Activated CD8-positive, alpha-beta T cell treated with anti-CD3 and anti-CD28 coated beads, Interleukin-2, amount 10 ng/mL, durations not matched to agents 7 days and 5 days (primary cell): ENCODE data around the gene MTURN. TPM values are rescaled to one million over a fixed set of nuclear protein-coding genes. Genes with fewer than 3 reads are reported as not detected.

Source experiments
- ATAC-seq: fragments of 150-1000 bp; cut with Tn5 transposase; one replicate; pipeline ENCODE4 v1.10.0; 2021; ENCODE audit warnings: moderate library complexity
- CTCF ChIA-PET: fragments of 350-600 bp; sonication (Branson Sonifier 250); formaldehyde crosslinking; loops from one replicate; lab custom pipeline; 2021; ENCODE audit warnings: antibody characterized with exemption; lab: Charles Lee
- POLR2A ChIA-PET: fragments of 350-600 bp; sonication (Branson Sonifier 250); formaldehyde crosslinking; loops from one replicate; lab custom pipeline; 2021; ENCODE audit warnings: antibody characterized with exemption; lab: Charles Lee
- DNase-seq: peaks from one replicate; pipeline ENCODE4 v3.0.0-alpha.2; 2020
- H3K27ac Mint-ChIP-seq: one replicate; pipeline ENCODE4 v1.8.0; 2021; ENCODE audit warnings: mild to moderate bottlenecking, mixed read lengths
- H3K27me3 Mint-ChIP-seq: one replicate; pipeline ENCODE4 v1.8.0; 2021; ENCODE audit warnings: low read depth, mixed read lengths
- H3K36me3 Mint-ChIP-seq: one replicate; pipeline ENCODE4 v1.8.0; 2021; ENCODE audit warnings: low read depth, mixed read lengths
- H3K4me1 Mint-ChIP-seq: one replicate; pipeline ENCODE4 v1.8.0; 2021; ENCODE audit warnings: low read depth, mixed read lengths
- H3K4me3 Mint-ChIP-seq: one replicate; pipeline ENCODE4 v1.8.0; 2021; ENCODE audit warnings: mild to moderate bottlenecking, mixed read lengths
- H3K9me3 Mint-ChIP-seq: one replicate; pipeline ENCODE4 v1.8.0; 2022; ENCODE audit warnings: mixed read lengths; ENCODE audit not compliant: insufficient read depth
- total RNA-seq, 2 experiments: library from RNA; stranded (reverse); gene quantifications; one replicate each; pipeline ENCODE4 v1.2.3, GENCODE V29; 2021

Gene MTURN
- total RNA-seq, 2 experiments from 2014 or later: 1.1 to 1.3 TPM

DNA sequence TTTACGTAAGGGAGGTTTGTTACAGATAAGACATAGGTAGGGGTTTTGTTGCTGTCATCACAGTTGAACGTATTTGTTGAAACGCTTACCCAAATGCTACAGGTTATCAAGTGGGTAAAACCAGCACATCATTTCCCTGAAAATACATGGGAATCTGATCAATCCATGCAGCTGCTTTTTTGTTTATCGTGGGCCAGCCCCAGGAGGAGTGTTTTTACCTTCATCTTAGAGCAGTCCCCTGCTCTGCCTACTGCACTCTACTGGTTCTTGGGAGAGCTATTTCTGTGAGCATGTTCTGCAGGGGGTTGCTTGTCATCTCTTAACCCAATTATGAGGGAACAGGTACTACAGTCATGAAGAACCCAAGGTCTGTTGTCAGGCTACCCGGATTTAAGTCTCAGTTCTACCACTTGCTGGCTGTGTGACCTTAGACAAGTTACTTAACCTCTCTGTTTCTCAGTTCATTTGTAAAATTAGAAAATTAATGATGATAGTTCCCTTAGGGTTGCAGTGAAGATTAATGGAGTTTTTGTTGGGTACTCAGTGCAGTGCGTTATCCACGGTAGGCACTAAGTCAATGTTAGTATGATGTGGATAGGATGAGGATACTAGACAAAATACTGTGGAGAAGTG, 15.0 kb downstream of the MTURN start:
- no peak overlapping the region for H3K4me3 Mint-ChIP-seq

DNA sequence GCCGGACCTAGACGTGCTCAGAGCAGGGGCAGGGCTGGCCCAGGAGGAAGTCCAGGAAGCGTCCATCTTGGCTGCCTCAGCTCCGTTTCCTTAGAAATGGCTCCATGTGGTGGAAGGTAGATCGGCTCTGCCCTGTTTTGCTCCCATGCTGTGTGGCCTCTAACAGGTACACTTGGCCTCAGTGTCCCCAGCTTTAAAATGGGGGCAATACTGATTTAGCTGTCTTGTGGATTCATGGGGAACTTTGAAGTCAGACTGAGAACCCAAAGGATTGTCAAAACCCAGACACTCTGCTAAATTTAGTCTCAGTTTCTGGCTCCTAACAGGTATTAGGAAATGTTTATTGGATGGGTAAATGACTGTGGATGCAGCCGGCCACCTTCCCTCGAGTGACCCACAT, 15.9 kb downstream of the MTURN start:
- POLR2A ChIA-PET: interaction anchor here (0.6 kb wide), 1 partner anchor 812 kb away, joined by 4 read pairs; no protein-coding TSS in a partner anchor
- peaks cover 5% of the 10 kb centered on the region for H3K4me1 Mint-ChIP-seq
- H3K9me3 Mint-ChIP-seq: no peaks in the 10 kb centered on the region
- H3K27me3 Mint-ChIP-seq: no peaks in the 10 kb centered on the region
- ATAC-seq (no peak), DNase-seq (no peak)
- H3K27ac Mint-ChIP-seq: no peak overlapping the region
- no peak overlapping the region for H3K4me3 Mint-ChIP-seq
- CTCF ChIA-PET: no interaction called here
- no peaks in the 10 kb centered on the region for H3K36me3 Mint-ChIP-seq

More for the DNA sequence above, 15.0 kb downstream of the MTURN start:
- Mint-ChIP-seq H3K36me3 (no peaks in the 10 kb centered on the region), H3K9me3 (no peaks in the 10 kb centered on the region), H3K27me3 (no peaks in the 10 kb centered on the region), H3K27ac (peak overlapping the region; percentile 71), H3K4me1 (no peaks in the 10 kb centered on the region)
- DNase-seq (no peak), ATAC-seq (no peak)
- POLR2A ChIA-PET: no interaction called here
- CTCF ChIA-PET: interaction anchor here (1.1 kb wide), 1 partner anchor 12 kb away, joined by 4 read pairs; no protein-coding TSS in a partner anchor

DNA sequence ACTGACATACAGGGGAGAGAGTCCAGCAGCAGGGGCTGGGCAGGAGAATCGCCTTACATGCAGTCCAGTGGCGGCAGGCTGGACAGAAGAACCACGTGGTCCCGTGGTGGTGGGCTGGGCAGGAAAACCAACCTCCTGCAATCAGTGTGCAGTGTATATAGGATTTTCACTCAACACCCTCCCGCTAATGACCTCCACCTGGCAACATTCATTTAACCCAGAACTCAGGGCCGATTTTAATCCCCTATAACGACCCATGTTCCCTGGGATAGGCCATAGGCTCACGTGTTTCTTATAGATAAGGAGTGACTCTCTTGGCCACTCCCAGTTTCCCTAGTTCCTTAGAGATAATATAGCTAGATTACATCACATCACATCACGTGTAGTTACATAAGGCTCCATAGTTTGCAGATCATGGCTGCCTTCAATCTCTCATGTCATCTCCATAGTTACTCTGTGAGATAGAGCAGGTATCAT, 19.4 kb downstream of the MTURN start:
- Mint-ChIP-seq H3K27me3 (no peaks in the 10 kb centered on the region), H3K27ac (no peak overlapping the region), H3K9me3 (no peaks in the 10 kb centered on the region), H3K4me3 (no peak overlapping the region), H3K4me1 (peaks cover 31% of the 10 kb centered on the region), H3K36me3 (no peaks in the 10 kb centered on the region)
- POLR2A ChIA-PET: no interaction called here
- ATAC-seq (no peak), DNase-seq (no peak)
- CTCF ChIA-PET: interaction anchor here (0.6 to 1.6 kb wide), 2 partner anchors 10 to 122 kb away, joined by 3 to 5 read pairs; no protein-coding TSS in a partner anchor

DNA sequence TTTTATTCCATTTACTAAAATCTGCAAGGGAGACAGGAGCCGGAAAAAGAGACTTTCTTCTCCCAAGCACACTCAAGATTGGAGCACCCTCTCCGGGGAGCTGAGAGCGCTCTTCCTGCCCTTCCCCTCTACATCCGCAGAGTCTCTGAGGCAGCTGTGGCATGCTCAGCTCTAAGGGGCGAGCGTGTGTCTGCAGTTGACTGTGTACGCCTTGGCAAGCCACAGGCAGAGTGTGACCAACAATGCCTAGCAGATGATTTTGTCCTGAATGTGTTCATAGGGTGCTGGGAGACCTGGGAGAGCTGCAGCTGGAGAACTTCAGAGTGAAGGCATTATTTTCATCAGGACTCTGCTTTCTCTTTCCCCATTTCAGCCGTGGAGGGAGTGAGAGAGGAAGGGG, 20.7 kb downstream of the MTURN start:
- Mint-ChIP-seq H3K9me3 (no peaks in the 10 kb centered on the region), H3K4me3 (no peak overlapping the region), H3K36me3 (no peaks in the 10 kb centered on the region), H3K27ac (no peak overlapping the region), H3K27me3 (no peaks in the 10 kb centered on the region), H3K4me1 (peaks cover 44% of the 10 kb centered on the region)
- no peak for ATAC-seq
- POLR2A ChIA-PET: no interaction called here
- CTCF ChIA-PET: interaction anchor here (1.1 to 1.6 kb wide), 3 partner anchors 9 to 28 kb away, joined by 3 to 5 read pairs (median 4); no protein-coding TSS in a partner anchor
- DNase-seq: no peak

DNA sequence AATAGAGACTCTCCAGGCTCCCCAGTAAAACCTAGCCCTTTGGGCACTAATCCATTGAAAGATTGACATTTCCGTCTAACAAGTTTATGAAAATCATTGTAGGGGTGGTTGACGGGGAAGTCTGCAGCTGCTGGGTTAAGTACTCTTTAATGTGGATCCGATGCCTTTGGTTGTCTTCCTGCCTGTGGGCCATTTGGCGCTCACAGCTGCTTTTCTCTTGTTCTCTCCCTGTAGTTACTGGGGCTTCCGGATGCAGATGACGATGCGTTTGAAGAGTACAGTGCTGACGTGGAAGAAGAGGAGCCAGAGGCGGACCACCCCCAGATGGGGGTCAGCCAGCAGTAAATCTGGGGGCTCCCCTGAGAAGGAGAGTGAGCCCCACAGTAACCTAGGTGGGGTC, 22.4 kb downstream of the MTURN start:
- Mint-ChIP-seq H3K9me3 (no peaks in the 10 kb centered on the region), H3K27me3 (no peaks in the 10 kb centered on the region), H3K4me3 (peak overlapping the region; percentile 9), H3K4me1 (peaks cover 54% of the 10 kb centered on the region), H3K27ac (peak overlapping the region; percentile 79), H3K36me3 (no peaks in the 10 kb centered on the region)
- POLR2A ChIA-PET: interaction anchor here (0.5 kb wide), 1 partner anchor 369 kb away, joined by 4 read pairs; no protein-coding TSS in a partner anchor
- DNase-seq (peak; percentile 70), ATAC-seq (peak; percentile 73)
- CTCF ChIA-PET: interaction anchor here (0.8 to 1.0 kb wide), 3 partner anchors 83 to 407 kb away, joined by 3 read pairs; no protein-coding TSS in a partner anchor

DNA sequence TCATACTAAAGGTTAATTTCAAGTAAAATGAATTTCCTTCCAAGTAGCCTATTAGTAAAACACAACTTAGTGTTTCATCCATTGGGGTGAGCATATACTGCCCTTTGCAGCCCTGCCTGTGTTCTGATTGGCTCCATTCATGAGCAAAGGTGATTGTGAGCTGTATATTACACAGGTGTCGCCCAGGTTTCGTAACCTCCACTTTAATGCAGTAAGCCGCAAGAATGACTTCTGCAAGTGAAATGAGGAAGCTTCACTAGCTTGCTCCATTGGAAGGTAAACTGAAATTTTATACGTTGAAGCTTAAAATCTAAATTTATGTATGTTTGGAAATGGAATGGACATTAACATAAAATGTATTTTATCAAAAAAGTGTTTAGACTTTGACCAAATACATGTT, 24.4 kb downstream of the MTURN start:
- H3K4me1 Mint-ChIP-seq: peaks cover 73% of the 10 kb centered on the region
- POLR2A ChIA-PET: no interaction called here
- no peak overlapping the region for H3K4me3 Mint-ChIP-seq
- ATAC-seq: no peak
- DNase-seq: no peak
- H3K27me3 Mint-ChIP-seq: no peaks in the 10 kb centered on the region
- no peaks in the 10 kb centered on the region for H3K9me3 Mint-ChIP-seq
- CTCF ChIA-PET: interaction anchor here (0.8 kb wide), 1 partner anchor 114 kb away, joined by 3 read pairs; no protein-coding TSS in a partner anchor
- H3K36me3 Mint-ChIP-seq: no peaks in the 10 kb centered on the region
- H3K27ac Mint-ChIP-seq: no peak overlapping the region

DNA sequence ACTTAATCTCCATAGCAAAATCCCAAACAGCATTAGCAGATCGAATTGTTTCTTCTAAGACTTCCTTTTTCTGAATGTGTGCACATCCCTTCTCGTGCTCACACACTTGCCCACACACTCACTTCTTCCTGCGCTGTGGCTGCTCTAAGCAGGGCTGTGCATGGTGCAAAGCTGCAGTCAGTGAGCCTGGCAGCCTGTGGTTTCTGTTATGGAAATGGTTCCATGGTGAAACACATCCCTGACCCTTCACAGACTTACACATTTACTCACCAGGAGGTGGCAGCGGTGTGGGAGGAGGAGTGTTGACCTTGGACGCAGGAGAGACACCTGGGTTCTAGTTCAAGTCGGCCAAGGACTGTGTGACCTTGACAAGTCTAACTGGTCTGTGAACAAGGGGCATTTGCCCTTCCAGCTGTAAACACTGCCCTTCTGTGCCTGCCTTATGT, 24.9 kb downstream of the MTURN start:
- H3K27me3 Mint-ChIP-seq: no peaks in the 10 kb centered on the region
- DNase-seq (peak; percentile 50), ATAC-seq (peak; percentile 61)
- no peak overlapping the region for H3K4me3 Mint-ChIP-seq
- H3K9me3 Mint-ChIP-seq: no peaks in the 10 kb centered on the region
- POLR2A ChIA-PET: no interaction called here
- CTCF ChIA-PET: interaction anchor here (1.3 kb wide), 1 partner anchor 13 kb away, joined by 3 read pairs; no protein-coding TSS in a partner anchor
- H3K36me3 Mint-ChIP-seq: no peaks in the 10 kb centered on the region
- peak overlapping the region; percentile 21 for H3K27ac Mint-ChIP-seq
- H3K4me1 Mint-ChIP-seq: peaks cover 78% of the 10 kb centered on the region

DNA sequence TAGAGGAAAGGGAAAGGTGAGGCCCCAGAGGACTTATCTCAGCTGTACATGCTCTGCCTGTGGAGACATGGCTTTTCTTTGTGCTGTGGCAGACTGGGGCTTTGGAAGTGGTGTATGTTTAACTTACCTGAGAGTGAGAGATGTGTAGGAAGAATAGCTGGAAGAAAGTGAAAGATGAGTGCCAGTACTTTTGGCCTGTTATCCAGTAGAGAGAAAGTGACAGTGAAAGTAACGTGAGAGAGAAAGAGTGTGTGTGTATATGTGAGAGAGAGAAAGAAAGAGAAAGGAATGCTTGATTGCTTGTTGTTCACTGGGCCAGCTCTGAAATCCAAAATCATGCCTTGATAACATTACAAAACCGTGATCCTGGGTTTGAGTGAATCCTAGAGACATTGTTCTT, 25.5 kb downstream of the MTURN start:
- Mint-ChIP-seq H3K27me3 (no peaks in the 10 kb centered on the region), H3K4me1 (peaks cover 77% of the 10 kb centered on the region), H3K27ac (peak overlapping the region; percentile 12), H3K4me3 (no peak overlapping the region), H3K36me3 (no peaks in the 10 kb centered on the region), H3K9me3 (no peaks in the 10 kb centered on the region)
- POLR2A ChIA-PET: no interaction called here
- CTCF ChIA-PET: interaction anchor here (1.3 kb wide), 1 partner anchor 13 kb away, joined by 3 read pairs; no protein-coding TSS in a partner anchor
- no peak for DNase-seq
- ATAC-seq: no peak

DNA sequence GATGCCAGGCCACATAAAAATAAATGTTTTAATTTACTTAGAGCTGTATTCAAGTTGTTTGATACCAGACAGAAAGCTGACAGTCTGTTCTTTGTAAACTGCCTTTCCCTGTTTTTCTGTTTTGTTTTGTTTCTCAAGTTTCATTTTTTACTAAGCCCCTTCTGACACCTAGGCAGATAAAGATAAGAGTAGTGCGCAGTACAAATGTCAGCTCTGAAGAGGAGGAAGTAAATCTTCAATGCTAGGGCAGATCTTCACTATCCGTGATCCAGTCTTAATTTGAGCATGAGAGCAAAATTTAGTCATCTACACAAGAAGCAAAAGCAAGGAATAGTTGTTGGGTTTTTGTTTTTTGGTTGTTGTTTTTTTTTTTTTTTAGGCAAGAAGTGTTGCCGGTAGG, 27.3 kb downstream of the MTURN start:
- ChIA-PET POLR2A (interaction anchor here (2.4 kb wide), 1 partner anchor 14 kb away, joined by 5 read pairs; no protein-coding TSS in a partner anchor), CTCF (interaction anchor here (1.0 to 4.1 kb wide), 7 partner anchors 13 to 316 kb away, joined by 3 to 35 read pairs (median 4); partner anchors contain the start of gene NOD1)
- Mint-ChIP-seq H3K4me1 (peaks cover 65% of the 10 kb centered on the region), H3K36me3 (no peaks in the 10 kb centered on the region), H3K9me3 (no peaks in the 10 kb centered on the region), H3K4me3 (peak overlapping the region; percentile 59), H3K27me3 (no peaks in the 10 kb centered on the region), H3K27ac (peak overlapping the region; percentile 89)
- ATAC-seq: no peak
- no peak for DNase-seq

DNA sequence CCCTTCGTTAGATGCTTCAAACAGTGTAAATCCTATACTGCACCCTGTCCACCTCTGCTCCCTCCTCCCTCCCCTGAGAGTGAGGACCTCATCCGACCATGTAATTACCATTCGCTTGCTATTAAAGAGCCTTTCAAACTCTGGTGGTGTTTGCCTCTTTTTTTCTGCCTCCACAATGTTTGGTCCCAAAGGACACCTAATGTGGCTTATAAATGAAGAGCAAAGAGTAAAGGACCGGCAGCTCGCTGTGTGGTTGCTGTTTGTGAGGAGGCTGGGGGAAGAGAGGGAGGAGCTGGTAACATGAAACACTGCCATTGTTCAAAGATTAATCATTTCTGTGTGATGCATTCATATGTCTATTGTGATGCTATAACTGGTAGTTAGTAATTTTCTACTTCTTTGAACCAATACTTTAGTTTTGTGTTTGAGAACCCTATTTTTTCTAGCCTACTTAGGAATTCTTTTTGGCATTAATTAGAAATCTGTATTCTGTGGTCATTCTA, 27.9 kb downstream of the MTURN start:
- peak; percentile 31 for ATAC-seq
- peak overlapping the region; percentile 89 for H3K27ac Mint-ChIP-seq
- H3K4me1 Mint-ChIP-seq: peaks cover 60% of the 10 kb centered on the region
- ChIA-PET POLR2A (interaction anchor here (0.7 to 2.4 kb wide), 3 partner anchors 8 to 397 kb away, joined by 3 to 5 read pairs (median 4); no protein-coding TSS in a partner anchor), CTCF (interaction anchor here (0.5 to 4.1 kb wide), 9 partner anchors 14 to 387 kb away, joined by 3 to 35 read pairs (median 4); partner anchors contain the start of gene NOD1)
- peak overlapping the region; percentile 59 for H3K4me3 Mint-ChIP-seq
- no peaks in the 10 kb centered on the region for H3K27me3 Mint-ChIP-seq
- DNase-seq: no peak
- no peaks in the 10 kb centered on the region for H3K36me3 Mint-ChIP-seq
- no peaks in the 10 kb centered on the region for H3K9me3 Mint-ChIP-seq

DNA sequence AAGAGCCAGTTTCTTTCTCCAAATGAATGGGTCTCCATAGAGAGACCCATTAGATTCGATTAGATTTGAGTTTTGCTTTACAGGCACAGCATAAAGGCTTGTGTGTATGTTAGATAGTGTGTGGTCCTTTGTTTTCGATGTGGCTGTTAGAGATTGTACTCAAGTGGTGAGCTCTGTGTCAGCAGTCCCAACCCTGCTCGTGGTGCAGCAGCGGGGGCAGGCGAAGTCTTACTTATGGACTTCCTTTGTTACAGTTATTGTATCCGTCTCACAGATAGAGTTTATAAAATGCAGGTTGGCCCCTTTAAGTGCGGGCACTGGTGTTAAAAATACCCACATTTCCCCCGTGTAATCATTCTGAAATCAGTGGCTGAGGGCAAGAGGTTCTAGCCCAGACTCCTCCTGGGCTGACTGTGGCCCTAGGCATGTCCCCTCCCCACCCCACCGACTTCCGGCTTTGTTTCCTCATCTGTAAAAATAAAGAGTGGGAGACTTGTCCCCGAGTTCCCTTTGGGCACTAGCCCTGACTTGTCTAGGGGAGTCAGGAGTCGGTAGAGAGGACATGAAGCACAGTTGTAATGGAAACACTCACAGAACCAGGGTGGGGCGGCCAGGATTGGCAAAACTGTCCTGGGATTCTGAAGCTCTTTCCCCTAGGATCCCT, 28.6 kb downstream of the MTURN start:
- no peaks in the 10 kb centered on the region for H3K36me3 Mint-ChIP-seq
- POLR2A ChIA-PET: interaction anchor here (0.7 to 2.4 kb wide), 5 partner anchors 9 to 396 kb away, joined by 3 to 5 read pairs (median 4); no protein-coding TSS in a partner anchor
- DNase-seq (peak; percentile 63), ATAC-seq (peak; percentile 50)
- peak overlapping the region; percentile 89 for H3K27ac Mint-ChIP-seq
- no peaks in the 10 kb centered on the region for H3K27me3 Mint-ChIP-seq
- CTCF ChIA-PET: interaction anchor here (0.5 to 4.1 kb wide), 11 partner anchors 9 to 386 kb away, joined by 3 to 35 read pairs (median 5); partner anchors contain the start of gene NOD1
- H3K4me1 Mint-ChIP-seq: peaks cover 55% of the 10 kb centered on the region
- no peaks in the 10 kb centered on the region for H3K9me3 Mint-ChIP-seq
- H3K4me3 Mint-ChIP-seq: peak overlapping the region; percentile 59
